ENCODE results near the gene SP140.

DNA sequence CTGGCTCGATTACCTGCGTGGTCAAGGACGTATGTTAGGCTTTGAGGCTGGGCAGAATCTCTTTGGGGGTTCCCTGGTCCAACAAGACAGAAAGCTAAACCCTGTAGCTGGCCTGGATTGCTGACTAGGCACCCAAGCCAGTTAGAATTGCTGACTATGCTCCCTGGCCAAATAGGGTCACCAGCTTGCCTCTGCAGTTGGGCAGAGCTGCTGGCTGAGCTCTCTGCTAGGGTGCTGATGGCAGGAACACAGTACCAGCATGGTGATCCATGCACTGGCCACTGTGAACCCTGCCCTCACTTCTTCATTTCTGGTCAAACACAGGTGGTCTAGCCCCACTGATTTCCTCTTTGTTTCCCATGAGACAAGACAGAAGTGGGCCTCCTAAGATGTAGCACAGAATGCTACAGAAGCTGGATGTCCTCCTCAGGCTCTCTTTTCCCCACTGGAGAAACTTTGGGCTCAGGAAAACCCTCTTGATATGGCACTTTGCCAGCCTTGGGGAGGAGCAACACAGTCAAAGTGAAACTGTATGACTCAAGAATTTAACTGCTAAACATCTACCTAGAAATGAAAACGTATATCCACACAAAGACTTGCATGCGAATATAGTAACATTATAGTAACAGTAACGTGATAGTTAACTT, 122.2 kb downstream of the SP140 start:
- TF ChIP-seq, protein P1, sequence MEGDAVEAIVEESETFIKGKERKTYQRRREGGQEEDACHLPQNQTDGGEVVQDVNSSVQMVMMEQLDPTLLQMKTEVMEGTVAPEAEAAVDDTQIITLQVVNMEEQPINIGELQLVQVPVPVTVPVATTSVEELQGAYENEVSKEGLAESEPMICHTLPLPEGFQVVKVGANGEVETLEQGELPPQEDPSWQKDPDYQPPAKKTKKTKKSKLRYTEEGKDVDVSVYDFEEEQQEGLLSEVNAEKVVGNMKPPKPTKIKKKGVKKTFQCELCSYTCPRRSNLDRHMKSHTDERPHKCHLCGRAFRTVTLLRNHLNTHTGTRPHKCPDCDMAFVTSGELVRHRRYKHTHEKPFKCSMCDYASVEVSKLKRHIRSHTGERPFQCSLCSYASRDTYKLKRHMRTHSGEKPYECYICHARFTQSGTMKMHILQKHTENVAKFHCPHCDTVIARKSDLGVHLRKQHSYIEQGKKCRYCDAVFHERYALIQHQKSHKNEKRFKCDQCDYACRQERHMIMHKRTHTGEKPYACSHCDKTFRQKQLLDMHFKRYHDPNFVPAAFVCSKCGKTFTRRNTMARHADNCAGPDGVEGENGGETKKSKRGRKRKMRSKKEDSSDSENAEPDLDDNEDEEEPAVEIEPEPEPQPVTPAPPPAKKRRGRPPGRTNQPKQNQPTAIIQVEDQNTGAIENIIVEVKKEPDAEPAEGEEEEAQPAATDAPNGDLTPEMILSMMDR (IDR thresholded peaks at IDR 0.05): no peak
- TF ChIP-seq SIN3A (IDR thresholded peaks at IDR 0.05; ENCODE audit: borderline replicate concordance, insufficient read depth, low read depth, low read length) (no peak), TCF7L2 (IDR thresholded peaks at IDR 0.05; ENCODE audit: low read depth, low read length) (no peak)
